AG04449 (cell line): ENCODE measurements around the gene NLGN2.

Experiments used
- CTCF ChIA-PET: fragments of 350-600 bp; formaldehyde crosslinking; extraction: SDS; loops from one replicate; lab custom pipeline; 2021; ENCODE audit warnings: antibody characterized with exemption; lab: Yijun Ruan, JAX
- POLR2A ChIA-PET: fragments of 400-600, 350-600 bp; formaldehyde crosslinking; extraction: SDS; loops from one replicate; lab custom pipeline; 2020; ENCODE audit warnings: antibody characterized with exemption, inconsistent platforms; lab: Yijun Ruan, JAX
- DNase-seq: peaks from one replicate; pipeline ENCODE4 v3.0.0-alpha.2; 2010; ENCODE audit warnings: low read depth, low spot score
- H3K4me3 ChIP-seq: 2 replicates; pipeline ENCODE4 v1.5.1; 2011; ENCODE audit warnings: low read depth, mild to moderate bottlenecking, control low read depth, low read length
- TF ChIP-seq, protein P1 (sequence below): IDR thresholded peaks from one replicate; pipeline ENCODE4 v1.5.1; 2011; ENCODE audit warnings: mild to moderate bottlenecking, moderate library complexity, low read length, control low read depth, inconsistent platforms; ENCODE audit not compliant: insufficient read depth; ENCODE audit errors: missing control alignments

Gene NLGN2

DNA sequence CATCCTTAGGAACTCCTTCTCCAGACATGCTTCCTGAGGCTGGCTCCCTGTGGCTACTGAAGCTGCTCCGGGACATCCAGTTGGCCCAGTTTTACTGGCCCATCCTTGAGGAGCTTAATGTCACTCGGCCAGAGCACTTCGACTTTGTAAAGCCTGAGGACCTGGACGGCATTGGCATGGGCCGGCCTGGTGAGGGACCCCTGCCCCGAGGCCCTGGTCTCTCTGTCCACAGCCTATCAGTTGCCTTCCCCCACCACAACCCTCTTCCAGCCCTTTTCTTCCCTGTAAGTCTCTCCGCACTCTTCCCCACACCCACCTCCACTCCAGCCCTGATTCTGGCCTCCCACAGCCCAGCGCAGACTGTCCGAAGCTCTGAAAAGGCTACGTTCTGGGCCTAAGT lies 24.7 kb upstream of the NLGN2 start:
- ChIA-PET POLR2A (interaction anchor here (0.5 to 1.6 kb wide), 5 partner anchors 10 to 38 kb away, joined by 3 to 4 read pairs (median 3); partner anchors contain the start of gene TMEM256), CTCF (interaction anchor here (1.8 kb wide), 1 partner anchor 177 kb away, joined by 5 read pairs; no protein-coding TSS in a partner anchor)
- TF ChIP-seq, protein P1, sequence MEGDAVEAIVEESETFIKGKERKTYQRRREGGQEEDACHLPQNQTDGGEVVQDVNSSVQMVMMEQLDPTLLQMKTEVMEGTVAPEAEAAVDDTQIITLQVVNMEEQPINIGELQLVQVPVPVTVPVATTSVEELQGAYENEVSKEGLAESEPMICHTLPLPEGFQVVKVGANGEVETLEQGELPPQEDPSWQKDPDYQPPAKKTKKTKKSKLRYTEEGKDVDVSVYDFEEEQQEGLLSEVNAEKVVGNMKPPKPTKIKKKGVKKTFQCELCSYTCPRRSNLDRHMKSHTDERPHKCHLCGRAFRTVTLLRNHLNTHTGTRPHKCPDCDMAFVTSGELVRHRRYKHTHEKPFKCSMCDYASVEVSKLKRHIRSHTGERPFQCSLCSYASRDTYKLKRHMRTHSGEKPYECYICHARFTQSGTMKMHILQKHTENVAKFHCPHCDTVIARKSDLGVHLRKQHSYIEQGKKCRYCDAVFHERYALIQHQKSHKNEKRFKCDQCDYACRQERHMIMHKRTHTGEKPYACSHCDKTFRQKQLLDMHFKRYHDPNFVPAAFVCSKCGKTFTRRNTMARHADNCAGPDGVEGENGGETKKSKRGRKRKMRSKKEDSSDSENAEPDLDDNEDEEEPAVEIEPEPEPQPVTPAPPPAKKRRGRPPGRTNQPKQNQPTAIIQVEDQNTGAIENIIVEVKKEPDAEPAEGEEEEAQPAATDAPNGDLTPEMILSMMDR: no peak
- no peak for DNase-seq
- no peak overlapping the region for H3K4me3 ChIP-seq

DNA sequence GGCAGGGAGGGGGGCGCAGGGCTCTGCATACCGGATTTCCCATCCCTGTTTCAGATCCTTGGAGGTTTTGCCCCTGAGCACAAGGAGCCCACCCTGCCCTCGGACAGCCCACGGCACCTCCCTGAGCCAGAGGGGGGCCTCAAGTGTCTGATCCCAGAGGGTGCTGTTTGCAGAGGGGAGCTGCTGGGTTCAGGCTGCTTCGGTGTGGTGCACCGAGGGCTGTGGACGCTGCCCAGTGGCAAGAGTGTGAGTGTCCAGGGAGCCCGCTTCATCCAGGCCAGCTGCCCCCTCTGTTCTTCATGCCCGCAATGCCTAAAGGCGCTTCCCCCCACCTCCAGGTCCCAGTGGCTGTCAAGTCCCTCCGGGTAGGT lies 24.3 kb upstream of the NLGN2 start:
- TF ChIP-seq, protein P1: no peak
- ChIA-PET POLR2A (interaction anchor here (0.6 to 1.6 kb wide), 5 partner anchors 11 to 32 kb away, joined by 3 to 4 read pairs (median 3); partner anchors contain the start of gene TMEM256), CTCF (interaction anchor here (1.2 to 1.8 kb wide), 3 partner anchors 10 to 177 kb away, joined by 4 to 8 read pairs (median 5); partner anchors contain the start of gene PLSCR3)
- H3K4me3 ChIP-seq: peak overlapping the region; percentile 52
- no peak for DNase-seq

DNA sequence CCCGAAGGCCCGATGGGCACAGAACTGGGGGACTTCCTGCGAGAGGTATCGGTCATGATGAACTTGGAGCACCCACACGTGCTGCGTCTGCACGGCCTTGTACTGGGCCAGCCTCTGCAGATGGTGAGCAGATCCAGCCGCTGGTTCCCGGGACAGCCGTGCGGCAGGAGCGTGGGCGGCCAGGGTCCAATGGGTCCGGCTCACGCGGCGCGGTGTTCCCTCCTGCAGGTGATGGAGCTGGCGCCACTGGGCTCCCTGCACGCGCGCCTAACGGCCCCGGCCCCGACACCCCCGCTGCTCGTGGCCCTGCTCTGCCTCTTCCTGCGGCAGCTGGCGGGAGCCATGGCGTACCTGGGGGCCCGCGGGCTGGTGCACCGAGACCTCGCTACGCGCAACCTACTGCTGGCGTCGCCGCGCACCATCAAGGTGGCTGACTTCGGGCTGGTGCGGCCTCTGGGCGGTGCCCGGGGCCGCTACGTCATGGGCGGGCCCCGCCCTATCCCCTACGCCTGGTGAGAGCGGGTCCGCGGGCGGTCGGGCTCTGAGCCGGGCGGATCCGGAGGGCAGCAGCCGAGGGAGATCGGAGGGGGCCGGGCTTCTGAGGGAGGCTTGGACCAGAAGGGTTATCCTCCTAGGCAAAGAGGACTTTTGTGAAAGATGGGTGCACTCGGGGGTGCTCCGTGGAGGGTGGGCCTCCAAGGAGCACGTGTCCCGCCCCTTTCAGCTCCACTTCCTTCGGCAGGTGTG lies 23.7 kb upstream of the NLGN2 start:
- no peak for DNase-seq
- TF ChIP-seq, protein P1: no peak
- H3K4me3 ChIP-seq: peak overlapping the region; percentile 52
- POLR2A ChIA-PET: interaction anchor here (0.6 to 1.6 kb wide), 4 partner anchors 10 to 20 kb away, joined by 3 read pairs; partner anchors contain the start of genes PLSCR3 and TMEM256
- CTCF ChIA-PET: interaction anchor here (1.2 to 1.8 kb wide), 3 partner anchors 10 to 176 kb away, joined by 4 to 8 read pairs (median 5); partner anchors contain the start of gene PLSCR3

DNA sequence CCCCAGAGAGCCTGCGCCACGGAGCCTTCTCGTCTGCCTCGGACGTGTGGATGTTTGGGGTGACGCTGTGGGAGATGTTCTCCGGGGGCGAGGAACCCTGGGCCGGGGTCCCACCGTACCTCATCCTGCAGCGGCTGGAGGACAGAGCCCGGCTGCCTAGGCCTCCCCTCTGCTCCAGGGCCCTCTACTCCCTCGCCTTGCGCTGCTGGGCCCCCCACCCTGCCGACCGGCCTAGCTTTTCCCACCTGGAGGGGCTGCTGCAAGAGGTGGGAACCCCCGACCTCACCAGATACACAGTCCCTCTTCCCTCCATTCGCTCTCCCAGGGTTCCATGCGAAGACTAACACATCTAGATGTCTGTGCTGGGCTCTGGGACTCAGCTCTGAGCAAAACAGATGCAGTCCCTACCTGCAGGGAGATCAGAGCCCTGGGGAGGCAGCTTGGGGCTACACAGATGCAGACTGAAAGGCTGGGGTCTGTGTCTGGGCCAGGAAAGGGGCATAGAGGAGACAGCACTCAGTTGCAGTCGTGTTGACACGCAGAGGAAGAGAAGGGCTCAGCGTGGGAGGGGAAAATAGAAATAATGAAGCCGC lies 23.1 kb upstream of the NLGN2 start:
- peak overlapping the region; percentile 52 for H3K4me3 ChIP-seq
- POLR2A ChIA-PET: interaction anchor here (0.8 to 1.6 kb wide), 3 partner anchors 10 to 19 kb away, joined by 3 read pairs; partner anchors contain the start of genes PLSCR3 and TMEM256
- DNase-seq: no peak
- CTCF ChIA-PET: interaction anchor here (1.2 to 1.7 kb wide), 2 partner anchors 9 to 28 kb away, joined by 4 to 8 read pairs; partner anchors contain the start of gene PLSCR3
- TF ChIP-seq, protein P1: no peak

DNA sequence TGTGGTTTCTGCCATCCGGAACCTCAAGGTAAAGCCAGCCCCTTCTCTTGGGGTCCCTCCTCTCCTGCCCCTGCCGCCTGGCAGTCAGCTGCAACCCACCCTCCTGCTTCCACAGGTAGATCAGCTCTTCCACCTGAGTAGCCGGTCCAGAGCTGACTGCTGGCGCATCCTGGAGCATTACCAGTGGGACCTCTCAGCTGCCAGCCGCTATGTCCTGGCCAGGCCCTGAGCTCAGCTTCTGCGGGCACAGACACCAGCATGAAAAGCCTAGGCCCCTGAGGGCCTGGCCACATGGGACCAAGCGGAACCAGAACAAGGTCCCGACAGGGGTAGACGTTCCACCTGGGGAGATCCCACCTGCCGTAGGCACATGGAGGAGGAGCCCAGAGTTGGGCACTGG lies 18.8 kb upstream of the NLGN2 start:
- TF ChIP-seq, protein P1: no peak
- ChIA-PET CTCF (interaction anchor here (0.7 to 1.4 kb wide), 8 partner anchors 8 to 48 kb away, joined by 3 to 6 read pairs (median 4); partner anchors contain the start of genes TMEM256, TMEM95 and TNK1), POLR2A (interaction anchor here (0.8 to 1.3 kb wide), 2 partner anchors 9 to 15 kb away, joined by 3 to 4 read pairs; partner anchors contain the start of gene TMEM256)
- no peak overlapping the region for H3K4me3 ChIP-seq
- DNase-seq: no peak
